IMR-90 (cell line): ENCODE measurements around the gene AKR1A1. TPM values are rescaled to one million over a fixed set of nuclear protein-coding genes. Genes with fewer than 3 reads are reported as not detected.

Source experiments
- ATAC-seq: fragments of 200-7000 bp; cut with Tn5 transposase; 2 replicates; pipeline ENCODE4 v1.9.1; 2020; ENCODE audit warnings: low read depth, mild to moderate bottlenecking, moderate library complexity
- BruUV-seq: library from RNA; stranded (reverse); fragments of 400-500 nt; replicated peaks from 2 replicates; lab custom pipeline; 2021; lab: Mats Ljungman, UMichigan
- CTCF ChIA-PET: fragments of 300-600 bp; formaldehyde crosslinking; extraction: SDS; loops from one replicate; lab custom pipeline; 2021; ENCODE audit warnings: antibody characterized with exemption; lab: Yijun Ruan, JAX
- POLR2A ChIA-PET: fragments of 300-600 bp; sonication (Branson Sonifier 250); formaldehyde crosslinking; loops from one replicate; lab custom pipeline; 2022; ENCODE audit warnings: antibody characterized with exemption; ENCODE audit not compliant: unreplicated experiment; lab: Charles Lee
- DNase-seq: peaks from one replicate; pipeline ENCODE4 v3.0.0; 2013
- H2AFZ ChIP-seq: replicated peaks from 2 replicates; pipeline ENCODE3; 2013; ENCODE audit warnings: low read length, mild to moderate bottlenecking; ENCODE audit not compliant: poor library complexity
- H2AK5ac ChIP-seq: 2 replicates; pipeline ENCODE4 v1.6.1; 2013; ENCODE audit warnings: low read depth, low read length, inconsistent platforms
- H2AK9ac ChIP-seq: replicated peaks from 2 replicates; pipeline ENCODE3; 2013; ENCODE audit warnings: mild to moderate bottlenecking, low read depth, low read length, moderate library complexity; ENCODE audit not compliant: poor library complexity
- H2BK120ac ChIP-seq: 2 replicates; pipeline ENCODE4 v1.6.1; 2013; ENCODE audit warnings: low read depth, low read length, inconsistent platforms
- H2BK15ac ChIP-seq: 3 replicates; pipeline ENCODE4 v1.6.1; 2013; ENCODE audit warnings: low read depth, low read length, inconsistent platforms
- H2BK20ac ChIP-seq: 2 replicates; pipeline ENCODE4 v1.6.1; 2013; ENCODE audit warnings: low read depth, mild to moderate bottlenecking, inconsistent platforms, low read length, moderate library complexity
- H2BK5ac ChIP-seq: 2 replicates; pipeline ENCODE4 v1.6.1; 2013; ENCODE audit warnings: mild to moderate bottlenecking, low read depth, low read length, inconsistent platforms; ENCODE audit not compliant: poor library complexity, severe bottlenecking
- H3K14ac ChIP-seq: replicated peaks from 2 replicates; pipeline ENCODE4 v1.6.1; 2013; ENCODE audit warnings: low read depth, low read length, inconsistent platforms
- H3K18ac ChIP-seq: 2 replicates; pipeline ENCODE4 v1.6.1; 2013; ENCODE audit warnings: low read depth, low read length, control low read depth
- H3K23ac ChIP-seq: 2 replicates; pipeline ENCODE4 v1.6.1; 2013; ENCODE audit warnings: low read depth, low read length, inconsistent platforms
- H3K27ac ChIP-seq: 2 replicates; pipeline ENCODE4 v1.5.1; 2013; ENCODE audit warnings: mild to moderate bottlenecking, control low read depth, low read length; ENCODE audit not compliant: insufficient read depth
- H3K27me3 ChIP-seq: 2 replicates; pipeline ENCODE4 v1.6.1; 2013; ENCODE audit warnings: low read length; ENCODE audit not compliant: control insufficient read depth, insufficient read depth
- H3K36me3 ChIP-seq: 2 replicates; pipeline ENCODE4 v1.6.1; 2013; ENCODE audit warnings: low read length, mixed read lengths; ENCODE audit not compliant: control insufficient read depth, insufficient read depth
- H3K4ac ChIP-seq: 2 replicates; pipeline ENCODE4 v1.6.1; 2013; ENCODE audit warnings: low read depth, low read length, inconsistent platforms
- H3K4me1 ChIP-seq: 2 replicates; pipeline ENCODE4 v1.6.1; 2013; ENCODE audit warnings: low read length, mixed read lengths; ENCODE audit not compliant: control insufficient read depth, insufficient read depth
- H3K4me2 ChIP-seq: 2 replicates; pipeline ENCODE4 v1.6.1; 2013; ENCODE audit warnings: low read depth, mild to moderate bottlenecking, control low read depth, low read length, moderate library complexity
- H3K4me3 ChIP-seq: 2 replicates; pipeline ENCODE4 v1.5.1; 2013; ENCODE audit warnings: low read depth, mild to moderate bottlenecking, control low read depth, low read length, moderate library complexity; ENCODE audit not compliant: insufficient read depth
- H3K56ac ChIP-seq: 2 replicates; pipeline ENCODE4 v1.6.1; 2013; ENCODE audit warnings: low read length, inconsistent platforms; ENCODE audit not compliant: insufficient read depth; ENCODE audit errors: extremely low read depth
- H3K79me1 ChIP-seq, 2 experiments: 2 replicates each; pipeline ENCODE4 v1.6.1; 2013; ENCODE audit warnings: low read length in 2 of 2, inconsistent platforms in 1 of 2, low read depth in 1 of 2
- H3K9ac ChIP-seq: 2 replicates; pipeline ENCODE4 v1.6.1; 2013; ENCODE audit warnings: low read depth, low read length, control low read depth
- H3K9me1 ChIP-seq: 2 replicates; pipeline ENCODE4 v1.6.1; 2013; ENCODE audit warnings: low read length, inconsistent platforms; ENCODE audit not compliant: insufficient read depth
- H3K9me3 ChIP-seq: 2 replicates; pipeline ENCODE4 v1.6.1; 2013; ENCODE audit warnings: low read length; ENCODE audit not compliant: control insufficient read depth, insufficient read depth
- H4K20me1 ChIP-seq: 2 replicates; pipeline ENCODE4 v1.6.1; 2013; ENCODE audit warnings: low read length, inconsistent platforms; ENCODE audit not compliant: insufficient read depth
- H4K5ac ChIP-seq: 2 replicates; pipeline ENCODE4 v1.6.1; 2013; ENCODE audit warnings: mild to moderate bottlenecking, low read depth, low read length, control low read depth
- H4K8ac ChIP-seq, 2 experiments: 2 replicates each; pipeline ENCODE4 v1.6.1; 2013; ENCODE audit warnings: low read depth in 2 of 2, low read length in 2 of 2, control low read depth in 1 of 2, inconsistent platforms in 1 of 2
- H4K91ac ChIP-seq: 2 replicates; pipeline ENCODE4 v1.6.1; 2013; ENCODE audit warnings: low read depth, low read length, inconsistent platforms; ENCODE audit not compliant: insufficient read depth
- BHLHE40 ChIP-seq: fragments of 150-350 bp; IDR thresholded peaks from 2 replicates; pipeline ENCODE4 v1.6.1; 2016; ENCODE audit warnings: mild to moderate bottlenecking, low read depth, low read length
- CEBPB ChIP-seq: IDR thresholded peaks from 2 replicates; pipeline ENCODE4 v1.6.1; 2012; ENCODE audit warnings: low read depth, low read length, improper control_type of control experiment
- FOS ChIP-seq: fragments of 150-350 bp; IDR thresholded peaks from 2 replicates; pipeline ENCODE4 v1.6.1; 2016; ENCODE audit warnings: low read depth, low read length
- MAFK ChIP-seq: IDR thresholded peaks from 2 replicates; pipeline ENCODE4 v1.6.1; 2012; ENCODE audit warnings: low read depth, low read length, improper control_type of control experiment
- MXI1 ChIP-seq: IDR thresholded peaks from 2 replicates; pipeline ENCODE4 v1.6.1; 2012; ENCODE audit warnings: low read depth, mild to moderate bottlenecking, low read length, moderate library complexity, borderline replicate concordance
- NFE2L2 ChIP-seq: fragments of 150-350 bp; IDR thresholded peaks from 2 replicates; pipeline ENCODE4 v1.6.1; 2016; ENCODE audit warnings: low read depth, mild to moderate bottlenecking, low read length
- WGBS, 2 experiments: methylation state at CpG; one replicate each; pipeline versions ENCODE4 v1.1.5 to v1.1.7; 2013; ENCODE audit warnings: missing lambda C conversion rate in 2 of 2; ENCODE audit not compliant: insufficient read length in 1 of 2; ENCODE audit errors: extremely low coverage in 2 of 2; 5-methylcytosine and 5-hydroxymethylcytosine counted together
- dilution Hi-C: fragments of 300-500 bp; cut with HindIII; formaldehyde crosslinking; loops from one replicate; pipeline ENCODE4 v1.14.3; 2018; ENCODE audit warnings: low sequenced_read_pairs; ENCODE audit not compliant: unreplicated experiment
- in situ Hi-C: fragments of 300-500 bp; cut with MboI; formaldehyde crosslinking; loops from 3 replicates; pipeline ENCODE4 v1.14.3; 2019; ENCODE audit warnings: low sequenced_read_pairs, inconsistent platforms, mixed read lengths
- intact Hi-C: fragments of 100-400 bp; cut with micrococcal nuclease; formaldehyde crosslinking; loops from 2 replicates; pipeline ENCODE4 v1.10.0; 2022
- polyA plus RNA-seq, 3 experiments: library from polyadenylated mRNA; depleted of rRNA; stranded (reverse); fragments of >200 nt; gene quantifications; 2 replicates each; pipeline ENCODE4 v1.2.3, GENCODE V29; 2012; ENCODE audit warnings: low replicate concordance in 1 of 3
- total RNA-seq: library from RNA; depleted of rRNA; stranded (reverse); fragments of >200 nt; gene quantifications from 2 replicates; pipeline ENCODE4 v1.2.3, GENCODE V29; 2012

Gene AKR1A1
- total and polyA plus RNA-seq, 2 of the 4 experiments (the other 2 are of a cell fraction), result 141 to 151 TPM

DNA sequence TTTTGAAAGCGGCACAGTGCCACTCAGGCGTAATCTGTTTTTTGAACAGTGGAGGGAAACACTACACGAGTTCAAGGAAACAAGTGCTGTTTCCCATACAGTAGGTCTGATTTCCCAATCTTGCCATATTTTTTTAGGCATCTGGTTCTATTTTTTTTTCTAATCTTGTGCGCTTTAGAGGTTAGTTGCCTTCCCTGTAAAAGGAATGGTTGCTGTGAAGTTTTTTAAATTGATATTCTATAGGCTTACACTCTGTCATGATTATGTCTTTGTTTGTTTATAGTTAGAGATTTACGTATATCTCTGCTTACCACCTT, 34.4 kb downstream of the AKR1A1 start:
- CTCF ChIA-PET, result interaction anchor here (0.7 kb wide), 1 partner anchor 85 kb away, joined by 3 read pairs; the partner anchor contains the start of gene MMACHC
- H3K4me3 ChIP-seq, result peak overlapping the region; percentile 61

More for the DNA sequence above, 34.4 kb downstream of the AKR1A1 start:
- H3K9me1 ChIP-seq, result no peaks in the 10 kb centered on the region; the same call in 1 of the 2 replicates
- H3K27ac ChIP-seq, result no peak overlapping the region; the same call in 1 of the 2 replicates
- H3K79me1 ChIP-seq, result peaks cover 0 to 27% of the 10 kb centered on the region in 2 experiments; a peak in 2 of 4 replicates
- H3K9ac ChIP-seq, result peak overlapping the region; percentile 67; the same call in 1 of the 2 replicates
- BruUV-seq, result no TSS peak
- dilution Hi-C loops, result no loop called here
- H4K5ac ChIP-seq, result no peak overlapping the region
- peaks cover 1% of the 10 kb centered on the region; the same call in 1 of the 2 replicates for H3K36me3 ChIP-seq
- ATAC-seq, result no peak
- no peaks in the 10 kb centered on the region for H3K27me3 ChIP-seq
- H2BK5ac ChIP-seq, result no peak overlapping the region
- in situ Hi-C loops, result no loop called here
- H3K18ac ChIP-seq, result no peak overlapping the region
- H3K14ac ChIP-seq, result peak overlapping the region; percentile 49; the same call in 1 of the 2 replicates
- intact Hi-C loops, result loop anchor here (5.0 kb wide), 1 partner anchor 102 kb away; the partner anchor contains the start of genes GPBP1L1 and TMEM69
- no peak overlapping the region for H3K4ac ChIP-seq
- H2AK9ac ChIP-seq, result peak overlapping the region; percentile 77
- H4K8ac ChIP-seq, result no peak overlapping the region
- DNase-seq, result no peak
- POLR2A ChIA-PET, result no interaction called here
- H3K4me2 ChIP-seq, result peak overlapping the region; percentile 87
- peak overlapping the region; percentile 94 for H2AFZ ChIP-seq
- H3K23ac ChIP-seq, result peak overlapping the region; percentile 70
- H2BK15ac ChIP-seq, result no peak overlapping the region
- WGBS, 2 experiments, result 0% methylated on average over 2 of the region's 5 CpGs; no CpG with 5 or more reads in 1 of the 2 experiments
- H4K91ac ChIP-seq, result no peak overlapping the region
- H3K9me3 ChIP-seq, result no peaks in the 10 kb centered on the region
- TF ChIP-seq NFE2L2, result no peak
- TF ChIP-seq BHLHE40, result no peak
- peak; percentile 57 for TF ChIP-seq CEBPB
- 0 out of 2 replicates have a peak, but pooled peaks have one; percentile 42 for TF ChIP-seq MXI1
- no peak for TF ChIP-seq FOS
- no peak for TF ChIP-seq MAFK
- no peaks in the 10 kb centered on the region; the same call in none of the 2 replicates for H3K4me1 ChIP-seq
- no peak overlapping the region for H2BK120ac ChIP-seq
- H2BK20ac ChIP-seq, result no peak overlapping the region
- peaks cover 50% of the 10 kb centered on the region for H4K20me1 ChIP-seq
- peak overlapping the region; percentile 32; the same call in 1 of the 2 replicates for H3K56ac ChIP-seq
- H2AK5ac ChIP-seq, result no peak overlapping the region
